Epithelial cell of proximal tubule (primary cell): Measurements from ENCODE around the gene MDM4. TPM values are rescaled to one million over a fixed set of nuclear protein-coding genes. Genes with fewer than 3 reads are reported as not detected.
"Not testable (repeated sequence)": the region's sequence is repeated elsewhere in the genome, so short reads cannot be mapped to it uniquely, and the experiment has no call there.

Experiments used
- DNase-seq: peaks from one replicate; pipeline ENCODE4 v3.0.0-alpha.2; 2011; ENCODE audit warnings: low read depth
- H3K4me3 ChIP-seq: 2 replicates; pipeline ENCODE4 v1.5.1; 2011; ENCODE audit warnings: low read depth, mild to moderate bottlenecking, low read length
- total RNA-seq: library from RNA; depleted of rRNA; stranded (reverse); fragments of >200 nt; gene quantifications from 2 replicates; pipeline ENCODE4 v1.2.3, GENCODE V29; 2015
- TF ChIP-seq, protein P1 (sequence below): conservative IDR thresholded peaks from 2 replicates; pipeline ENCODE4 v1.5.1; 2012; ENCODE audit warnings: low read depth, mild to moderate bottlenecking, low read length

Gene MDM4
- total RNA-seq, 1 donor from 2014 or later = 11.2 TPM

DNA sequence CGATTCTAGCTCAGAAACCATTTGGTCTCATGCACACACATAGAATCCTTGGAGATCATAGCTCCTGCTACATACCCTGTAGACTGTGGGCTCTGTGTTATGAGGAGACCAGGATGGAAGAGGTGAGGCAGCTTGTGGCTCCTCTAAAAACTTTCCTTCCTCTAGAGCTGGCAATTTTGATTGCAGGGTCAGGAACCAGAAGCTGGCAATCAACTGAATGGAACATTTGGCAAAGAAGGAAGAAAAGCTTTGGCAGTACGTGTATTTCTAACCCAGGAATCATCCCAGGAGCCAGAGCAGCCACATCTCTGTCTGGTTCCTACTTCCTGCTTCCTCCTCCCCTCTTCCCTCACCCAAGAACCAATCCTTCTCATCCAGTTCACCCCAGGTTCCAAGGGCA lies 37.3 kb upstream of the MDM4 start:
- no peak for DNase-seq
- TF ChIP-seq, protein P1, sequence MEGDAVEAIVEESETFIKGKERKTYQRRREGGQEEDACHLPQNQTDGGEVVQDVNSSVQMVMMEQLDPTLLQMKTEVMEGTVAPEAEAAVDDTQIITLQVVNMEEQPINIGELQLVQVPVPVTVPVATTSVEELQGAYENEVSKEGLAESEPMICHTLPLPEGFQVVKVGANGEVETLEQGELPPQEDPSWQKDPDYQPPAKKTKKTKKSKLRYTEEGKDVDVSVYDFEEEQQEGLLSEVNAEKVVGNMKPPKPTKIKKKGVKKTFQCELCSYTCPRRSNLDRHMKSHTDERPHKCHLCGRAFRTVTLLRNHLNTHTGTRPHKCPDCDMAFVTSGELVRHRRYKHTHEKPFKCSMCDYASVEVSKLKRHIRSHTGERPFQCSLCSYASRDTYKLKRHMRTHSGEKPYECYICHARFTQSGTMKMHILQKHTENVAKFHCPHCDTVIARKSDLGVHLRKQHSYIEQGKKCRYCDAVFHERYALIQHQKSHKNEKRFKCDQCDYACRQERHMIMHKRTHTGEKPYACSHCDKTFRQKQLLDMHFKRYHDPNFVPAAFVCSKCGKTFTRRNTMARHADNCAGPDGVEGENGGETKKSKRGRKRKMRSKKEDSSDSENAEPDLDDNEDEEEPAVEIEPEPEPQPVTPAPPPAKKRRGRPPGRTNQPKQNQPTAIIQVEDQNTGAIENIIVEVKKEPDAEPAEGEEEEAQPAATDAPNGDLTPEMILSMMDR = no peak
- H3K4me3 ChIP-seq = no peak overlapping the region

DNA sequence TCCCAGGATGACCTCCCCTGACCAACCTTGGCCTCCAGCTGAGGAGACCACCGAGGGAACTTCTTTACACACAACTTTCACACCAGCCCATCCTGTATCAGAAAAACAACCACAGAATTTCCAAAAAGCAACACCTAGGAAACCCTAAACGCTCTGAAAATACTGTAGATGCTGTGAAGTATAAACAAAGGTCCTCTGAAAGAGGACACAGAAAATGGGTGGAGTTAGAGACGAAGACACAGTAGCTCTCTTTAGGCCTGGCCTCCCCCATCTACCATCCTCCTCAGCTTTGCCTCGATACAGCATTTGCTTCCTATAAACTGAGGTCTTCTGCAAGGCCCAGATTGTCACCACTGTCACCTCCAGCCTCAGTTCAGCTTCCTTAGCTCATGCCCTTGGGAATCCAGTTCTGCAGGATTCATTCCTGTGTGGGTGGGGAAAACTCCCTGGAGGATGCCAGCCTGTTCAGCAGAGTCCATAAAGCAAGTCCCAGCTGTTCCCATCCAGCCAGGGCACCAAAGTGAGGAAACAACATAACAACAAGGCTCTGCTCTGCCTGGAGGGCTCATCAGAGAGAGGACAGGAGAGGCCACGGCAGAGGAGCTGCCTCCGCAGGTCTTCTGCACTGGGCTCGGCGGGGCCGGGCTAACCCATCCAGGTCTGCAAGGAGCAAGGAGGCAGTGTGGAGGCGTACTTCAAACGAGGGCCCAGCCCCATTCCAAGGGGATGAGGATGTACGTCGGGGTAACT lies 36.6 kb upstream of the MDM4 start:
- H3K4me3 ChIP-seq = no peak overlapping the region
- no peak for DNase-seq
- TF ChIP-seq, protein P1 = no peak

DNA sequence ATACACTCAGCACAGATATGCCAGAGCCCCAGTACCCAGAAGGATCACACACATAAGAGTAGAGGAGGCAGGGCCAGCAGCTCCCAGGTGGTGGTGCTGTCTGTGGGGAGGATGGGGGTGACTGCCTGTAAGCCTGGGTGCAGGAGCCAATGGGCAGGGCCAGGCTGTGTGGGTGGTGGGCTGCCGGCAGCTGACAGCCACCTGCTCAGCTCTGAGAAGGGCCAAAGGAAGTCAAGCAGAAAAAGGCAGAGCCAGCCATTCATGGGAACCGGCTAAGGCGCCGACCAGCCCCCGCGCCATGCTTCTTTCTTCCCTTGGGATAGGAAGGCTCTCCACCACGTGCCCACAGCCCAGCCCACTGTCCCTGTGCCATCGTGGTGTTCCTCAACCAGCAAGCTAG lies 35.7 kb upstream of the MDM4 start:
- no peak for DNase-seq
- H3K4me3 ChIP-seq = no peak overlapping the region
- TF ChIP-seq, protein P1 = no peak

DNA sequence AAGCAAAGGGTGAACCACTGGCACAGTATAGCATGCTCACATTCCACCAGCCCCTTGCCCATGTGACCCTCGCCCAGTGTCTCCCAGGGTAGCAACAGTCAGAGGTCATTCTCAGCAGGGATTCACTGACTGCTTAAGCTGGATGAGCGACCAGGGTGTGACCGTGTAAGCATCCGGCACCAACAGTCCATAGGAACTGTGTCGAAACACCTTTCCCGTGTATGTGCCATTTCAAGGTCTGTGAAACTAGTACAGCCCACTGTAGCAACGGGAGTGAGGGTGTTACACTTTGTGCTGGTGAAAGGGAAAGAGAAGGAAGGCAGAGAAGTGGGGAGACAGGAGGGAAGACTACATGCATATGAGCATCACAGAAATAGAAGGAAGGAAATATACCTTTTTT lies 32.4 kb upstream of the MDM4 start:
- TF ChIP-seq, protein P1 = no peak
- H3K4me3 ChIP-seq = no peak overlapping the region
- no peak for DNase-seq

DNA sequence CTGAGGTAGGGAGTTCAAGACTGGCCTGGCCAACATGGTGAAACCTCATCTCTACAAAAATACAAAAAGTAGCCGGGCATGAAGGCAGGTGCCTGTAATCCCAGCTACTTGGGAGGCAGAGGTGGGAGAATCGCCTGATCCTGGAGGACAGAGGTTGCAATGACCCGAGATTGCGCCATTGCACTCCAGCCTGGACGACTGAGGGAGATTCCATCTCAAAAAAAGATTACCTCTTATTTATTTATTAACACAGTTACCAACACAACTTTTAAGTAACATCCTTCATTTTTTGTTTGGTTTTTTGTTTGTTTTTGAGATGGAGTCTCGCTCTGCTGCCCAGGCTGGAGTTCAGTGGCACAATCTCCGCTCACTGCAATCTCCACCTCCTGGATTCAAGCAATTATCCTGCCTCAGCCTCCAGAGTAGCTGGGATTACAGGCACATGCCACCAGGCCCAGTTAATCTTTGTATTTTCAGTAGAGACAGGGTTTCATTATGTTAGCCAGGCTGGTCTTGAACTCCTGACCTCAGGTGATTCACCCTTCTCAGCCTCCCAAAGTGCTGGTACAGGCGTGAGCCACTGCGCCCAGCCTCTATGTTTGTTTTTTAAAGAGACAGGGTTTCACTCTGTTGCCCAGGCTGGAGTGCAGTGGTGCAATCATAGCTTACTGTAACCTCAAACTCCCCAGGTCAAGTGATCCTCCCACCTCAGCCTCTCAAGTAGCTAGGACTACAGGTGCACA lies 29.5 kb upstream of the MDM4 start:
- not testable (repeated sequence) for H3K4me3 ChIP-seq, DNase-seq

DNA sequence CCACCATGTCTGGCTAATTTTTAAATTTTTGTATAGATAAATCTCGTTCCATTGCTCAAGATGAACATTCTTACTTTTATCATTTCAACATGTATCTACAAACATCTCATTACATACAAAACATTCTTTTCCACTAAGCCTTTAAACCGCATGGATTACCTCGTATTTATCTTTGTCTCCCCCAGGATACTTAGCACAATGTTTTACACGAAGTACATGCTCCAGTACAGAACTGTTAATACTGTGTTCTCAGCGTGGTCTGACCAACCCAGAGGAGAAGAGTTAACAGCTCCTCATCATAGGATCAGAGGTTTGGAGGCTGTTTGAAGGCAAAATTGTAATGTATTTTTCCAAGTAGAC lies 29.0 kb upstream of the MDM4 start:
- no peak for DNase-seq
- H3K4me3 ChIP-seq = no peak overlapping the region
- TF ChIP-seq, protein P1 = no peak

DNA sequence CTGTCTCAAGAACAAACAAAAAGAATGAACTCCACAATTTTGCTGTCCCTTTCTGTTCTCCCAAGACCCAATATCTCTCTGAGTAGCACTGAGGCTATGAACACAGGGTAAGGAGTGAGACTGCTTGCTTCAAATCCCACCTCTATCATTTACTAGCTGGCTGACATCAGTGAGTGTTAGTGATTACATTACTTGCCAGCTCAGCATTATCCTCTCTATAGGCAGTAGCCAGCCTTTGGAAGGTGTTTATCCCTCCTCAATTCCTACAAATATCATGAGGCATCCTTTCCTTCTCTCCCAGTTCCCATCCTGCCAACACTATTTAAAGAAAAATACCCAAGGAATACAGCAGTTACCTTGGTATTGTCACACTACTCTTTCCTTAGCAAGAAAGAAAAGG lies 24.6 kb upstream of the MDM4 start:
- DNase-seq = no peak
- TF ChIP-seq, protein P1 = no peak
- no peak overlapping the region for H3K4me3 ChIP-seq
